ENCODE measurements around the gene KCNQ1.

The KCNQ1 gene

GRCh38 chr11:2511421-2512369, 66.9 kb downstream of the KCNQ1 start:
- no peak for DNase-seq (ENCODE audit: low read depth)

GRCh38 chr11:2512431-2513407, 67.9 kb downstream of the KCNQ1 start:
- no peak for DNase-seq (ENCODE audit: low read depth)

GRCh38 chr11:2513441-2513840, 68.6 kb downstream of the KCNQ1 start:
- DNase-seq (ENCODE audit: low read depth) = no peak

DNA sequence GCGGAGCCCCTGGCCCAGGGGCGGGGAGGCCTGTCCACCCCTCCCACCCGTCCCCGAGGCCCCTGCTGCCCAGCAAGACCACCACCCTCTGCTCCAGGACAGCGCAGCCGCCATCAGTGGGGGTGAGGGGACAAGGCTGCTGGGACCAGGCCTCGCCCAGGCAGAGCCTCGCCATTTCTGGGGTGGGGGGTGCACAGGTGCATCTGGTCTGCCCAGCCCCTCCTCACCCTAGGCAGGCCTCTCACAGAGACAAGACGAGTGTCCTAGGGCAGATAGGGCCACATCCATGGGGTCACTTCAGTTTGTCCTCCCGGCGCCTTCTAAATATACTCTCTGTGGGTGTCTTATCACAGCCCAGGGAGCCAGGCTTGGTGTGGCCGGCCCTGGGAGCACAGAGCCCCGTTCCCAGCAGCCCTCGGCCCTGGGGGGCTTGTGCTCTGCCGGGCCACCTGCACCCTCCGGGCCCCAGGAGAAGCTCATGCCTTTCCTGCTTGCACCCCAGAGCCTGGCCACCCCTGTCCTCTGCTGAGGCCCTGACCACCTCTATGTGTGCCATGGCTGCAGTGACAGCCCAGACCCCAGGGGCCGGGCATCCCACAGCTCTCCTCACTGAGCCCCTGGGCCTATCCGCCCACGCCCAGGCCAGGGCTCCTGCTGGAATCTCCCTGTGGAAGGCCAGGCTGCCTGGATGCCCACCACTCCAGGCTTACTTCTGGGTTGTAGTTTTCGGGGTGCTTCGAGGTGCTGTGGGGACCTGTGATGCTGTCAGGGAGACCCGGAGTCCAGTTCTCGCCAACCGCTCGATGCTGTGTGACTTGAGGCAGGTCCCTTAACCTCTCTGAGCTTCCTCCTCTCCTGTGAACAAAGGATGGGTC, 70.8 kb downstream of the KCNQ1 start:
- DNase-seq (ENCODE audit: low read depth) = no peak

DNA sequence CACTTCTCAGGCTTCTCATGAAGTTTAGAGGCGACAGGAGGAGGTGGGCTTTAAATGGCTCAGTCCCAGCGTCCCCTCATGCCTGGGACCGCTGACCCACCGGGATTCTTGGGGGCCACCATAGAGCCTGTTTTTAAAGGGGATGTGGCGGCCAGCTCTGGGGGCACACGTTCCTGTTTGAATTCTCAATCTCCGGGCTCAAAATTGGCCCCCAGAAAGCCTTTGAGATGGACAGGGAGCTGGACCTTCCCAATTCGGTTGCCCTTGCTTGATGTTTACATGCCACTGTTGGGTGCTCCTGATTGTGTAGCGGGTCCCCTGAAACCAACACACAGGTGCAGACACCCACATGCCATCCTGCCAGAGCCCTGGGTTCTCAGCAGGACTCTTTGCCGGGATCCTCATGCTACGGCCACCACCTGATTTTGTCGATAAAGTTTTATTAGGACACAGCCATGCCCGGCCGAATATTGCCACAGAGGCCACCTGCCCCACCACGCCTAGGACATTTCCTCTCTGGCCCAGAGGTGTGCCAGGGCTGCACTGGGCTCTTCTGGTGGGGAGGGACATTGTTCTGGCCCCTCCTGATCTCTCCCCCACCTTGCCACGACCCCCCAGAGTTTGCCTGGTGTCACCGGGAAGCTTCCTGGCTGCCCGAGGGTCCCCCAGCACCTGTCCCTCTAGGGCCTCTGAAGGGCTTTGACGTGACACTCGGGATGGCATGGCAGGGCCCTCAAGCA, 71.6 kb downstream of the KCNQ1 start:
- no peak for DNase-seq (ENCODE audit: low read depth)

DNA sequence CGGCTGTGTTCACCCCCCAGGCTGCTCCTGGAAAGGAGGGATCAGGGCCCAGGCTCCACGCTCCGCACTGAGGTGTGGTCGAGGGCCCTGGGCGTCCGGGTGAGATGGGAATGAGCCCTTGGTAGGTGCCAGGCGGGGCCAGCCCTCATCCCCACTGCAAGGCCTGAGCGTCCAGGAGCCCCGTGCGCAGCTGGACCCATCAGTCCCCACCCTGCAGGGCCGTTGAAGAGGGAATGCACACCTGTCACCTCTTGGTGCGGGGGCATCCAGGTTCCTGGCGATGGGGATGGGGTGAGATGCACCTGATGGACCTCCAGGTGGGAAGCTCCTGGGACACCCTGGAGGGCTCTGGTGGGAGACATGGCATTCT, 72.2 kb downstream of the KCNQ1 start:
- no peak for DNase-seq (ENCODE audit: low read depth)

GRCh38 chr11:2517386-2518064, 72.7 kb downstream of the KCNQ1 start:
- no peak for DNase-seq (ENCODE audit: low read depth)

GRCh38 chr11:2518111-2518982, 73.5 kb downstream of the KCNQ1 start:
- no peak for DNase-seq (ENCODE audit: low read depth)

GRCh38 chr11:2518983-2519340, 74.2 kb downstream of the KCNQ1 start:
- no peak for DNase-seq (ENCODE audit: low read depth)

GRCh38 chr11:2519517-2519861, 74.7 kb downstream of the KCNQ1 start:
- no peak for DNase-seq (ENCODE audit: low read depth)

- DNase-seq (ENCODE audit: low read depth) = no peak
These were observed 75.3 kb downstream of the KCNQ1 start for GRCh38 chr11:2519862-2520735.

DNA sequence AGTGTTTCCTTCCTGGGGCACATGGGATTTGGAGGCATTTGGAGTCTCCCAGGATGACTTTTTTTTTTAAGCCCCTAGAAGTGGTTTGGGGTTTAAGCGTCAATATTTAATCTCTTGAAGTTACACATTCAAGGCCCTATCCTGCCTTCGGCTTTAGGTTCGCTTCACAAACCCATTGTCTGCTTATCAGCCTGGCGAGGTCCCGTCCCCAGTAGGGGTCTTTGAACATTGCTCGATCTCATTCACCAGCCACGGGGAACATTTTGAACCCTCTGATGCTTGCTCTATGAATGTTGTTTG, 75.9 kb downstream of the KCNQ1 start:
- DNase-seq (ENCODE audit: low read depth) = no peak

GRCh38 chr11:2521081-2521732, 76.4 kb downstream of the KCNQ1 start:
- DNase-seq (ENCODE audit: low read depth) = no peak

- no peak for DNase-seq (ENCODE audit: low read depth)
These were observed 77.2 kb downstream of the KCNQ1 start for GRCh38 chr11:2521733-2522630.

DNA sequence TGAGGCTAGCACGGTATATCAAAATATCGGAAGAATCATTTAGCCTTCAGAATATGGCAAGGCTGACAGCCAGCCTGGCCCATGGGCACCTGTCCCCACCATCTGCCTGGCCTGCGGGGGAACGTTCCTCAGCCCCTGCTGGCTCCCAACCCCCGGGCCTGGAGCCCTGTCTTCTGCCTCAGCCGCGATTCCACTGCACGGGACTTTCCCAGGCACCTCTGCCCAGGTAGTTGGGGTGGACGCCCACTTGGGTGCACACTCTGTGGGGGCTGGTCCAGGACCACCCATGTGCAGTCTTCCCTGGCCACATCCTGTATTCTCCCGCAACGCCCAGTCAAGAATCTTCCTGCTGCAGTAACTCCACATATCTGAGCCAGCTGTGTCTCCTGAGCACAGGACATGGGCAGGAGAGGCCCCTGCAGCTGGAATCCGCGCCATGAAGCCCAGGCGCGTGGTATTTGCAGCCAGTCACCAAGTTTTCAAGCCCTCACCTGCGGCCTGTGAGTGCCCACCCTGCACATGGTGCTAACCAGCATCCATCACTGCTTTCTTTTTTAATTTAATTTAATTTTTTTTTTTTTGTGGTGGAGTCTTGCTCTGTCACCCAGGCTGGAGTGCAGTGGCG, 77.9 kb downstream of the KCNQ1 start:
- no peak for DNase-seq (ENCODE audit: low read depth)

GRCh38 chr11:2523821-2524391, 79.1 kb downstream of the KCNQ1 start:
- DNase-seq (ENCODE audit: low read depth) = no peak
